Endothelial cell of umbilical vein (primary cell): Measurements from ENCODE around the gene HIC1. TPM values are rescaled to one million over a fixed set of nuclear protein-coding genes. Genes with fewer than 3 reads are reported as not detected.

Source experiments
- BruUV-seq: library from RNA; stranded (reverse); fragments of 400-500 nt; replicated peaks from 2 replicates; lab custom pipeline; 2021; lab: Mats Ljungman, UMichigan
- CTCF ChIA-PET: fragments of 300-600, 350-600 bp; sonication (Branson Sonifier 250); formaldehyde crosslinking; loops from one replicate; lab custom pipeline; 2021; ENCODE audit warnings: antibody characterized with exemption, inconsistent platforms; lab: Charles Lee
- POLR2A ChIA-PET: fragments of 300-600, 350-600 bp; sonication (Branson Sonifier 250); formaldehyde crosslinking; loops from one replicate; lab custom pipeline; 2021; ENCODE audit warnings: antibody characterized with exemption, inconsistent platforms; lab: Charles Lee
- DNase-seq: peaks from one replicate; pipeline ENCODE4 v3.0.0-alpha.2; 2011; ENCODE audit warnings: low read depth, low spot score
- FAIRE-seq: peaks from 2 replicates; lab custom pipeline; 2011; peaks lifted over from hg19 to GRCh38; lab: Jason Lieb, UNC
- H2AFZ ChIP-seq: 2 replicates; pipeline ENCODE4 v1.6.0; 2012; ENCODE audit warnings: low read depth, low read length, control low read depth, inconsistent platforms
- H3K27ac ChIP-seq: 2 replicates; pipeline ENCODE4 v1.5.1; 2011; ENCODE audit warnings: low read depth, mild to moderate bottlenecking, control low read depth, low read length, moderate library complexity; ENCODE audit not compliant: insufficient read depth
- H3K27me3 ChIP-seq, 2 experiments: 2 replicates each; pipeline versions ENCODE4 v1.6.0 to v1.6.1; 2011; ENCODE audit warnings: low read length in 2 of 2, mixed read lengths in 1 of 2; ENCODE audit not compliant: control insufficient read depth in 2 of 2, insufficient read depth in 2 of 2
- H3K36me3 ChIP-seq, 2 experiments: 2 replicates in 1 of 2; 3 replicates in 1 of 2; pipeline ENCODE4 v1.5.1; 2011; ENCODE audit warnings: low read length in 2 of 2, mild to moderate bottlenecking in 1 of 2, moderate library complexity in 1 of 2; ENCODE audit not compliant: control insufficient read depth in 2 of 2, insufficient read depth in 2 of 2; ENCODE audit errors: extremely low read depth in 1 of 2
- H3K4me1 ChIP-seq: 3 replicates; pipeline ENCODE4 v1.5.1; 2011; ENCODE audit warnings: mild to moderate bottlenecking, low read length; ENCODE audit not compliant: control insufficient read depth, insufficient read depth; ENCODE audit errors: extremely low read depth
- H3K4me2 ChIP-seq: 2 replicates; pipeline ENCODE4 v1.6.1; 2011; ENCODE audit warnings: low read length, control low read depth, mixed read lengths; ENCODE audit not compliant: insufficient read depth
- H3K4me3 ChIP-seq, 3 experiments: fragments of 200-600 bp in 1 of 3; sonication (generic), shearing (Covaris generic) in 1 of 3; replicated peaks in 1 of 3; 2 replicates each; pipeline ENCODE4 v1.5.1; 2011 to 2016; ENCODE audit warnings: control low read depth in 3 of 3, low read length in 3 of 3, mild to moderate bottlenecking in 2 of 3, inconsistent platforms in 1 of 3, low read depth in 1 of 3, moderate library complexity in 1 of 3; ENCODE audit not compliant: insufficient read depth in 1 of 3
- H3K79me2 ChIP-seq: 2 replicates; pipeline ENCODE4 v1.6.0; 2012; ENCODE audit warnings: low read length, inconsistent platforms; ENCODE audit not compliant: control insufficient read depth, insufficient read depth
- H3K9ac ChIP-seq: replicated peaks from 2 replicates; pipeline ENCODE3; 2011; ENCODE audit warnings: low read length, control low read depth; ENCODE audit not compliant: insufficient read depth; ENCODE audit errors: extremely low read depth
- H3K9me1 ChIP-seq: replicated peaks from 3 replicates; pipeline ENCODE4 v1.6.0; 2011; ENCODE audit warnings: mild to moderate bottlenecking, low read length; ENCODE audit not compliant: control insufficient read depth, insufficient read depth; ENCODE audit errors: extremely low read depth
- H3K9me3 ChIP-seq: replicated peaks from 2 replicates; pipeline ENCODE4 v1.5.1; 2012; ENCODE audit warnings: low read length, inconsistent platforms; ENCODE audit not compliant: control insufficient read depth, insufficient read depth
- H4K20me1 ChIP-seq: replicated peaks from 2 replicates; pipeline ENCODE3; 2011; ENCODE audit warnings: mild to moderate bottlenecking, low read length; ENCODE audit not compliant: control insufficient read depth, insufficient read depth; ENCODE audit errors: extremely low read depth
- CTCF ChIP-seq, 2 donors: IDR thresholded peaks; 1 replicate in 1 of 2; 2 replicates in 1 of 2; pipeline ENCODE4 v1.5.1; 2011; ENCODE audit warnings: low read length in 2 of 2, mild to moderate bottlenecking in 2 of 2, moderate library complexity in 2 of 2, control low read depth in 1 of 2, inconsistent platforms in 1 of 2, low read depth in 1 of 2; ENCODE audit not compliant: insufficient read depth in 1 of 2; ENCODE audit errors: extremely low read depth in 1 of 2
- EZH2 ChIP-seq: IDR thresholded peaks from 2 replicates; pipeline ENCODE4 v1.6.1; 2012; ENCODE audit warnings: borderline replicate concordance, low read depth, mild to moderate bottlenecking, moderate library complexity, low read length, inconsistent platforms; ENCODE audit not compliant: severe bottlenecking
- FOS ChIP-seq: IDR thresholded peaks from 2 replicates; pipeline ENCODE4 v1.6.1; 2011; ENCODE audit warnings: mild to moderate bottlenecking, low read length, moderate library complexity, borderline replicate concordance; ENCODE audit not compliant: insufficient read depth
- GATA2 ChIP-seq: IDR thresholded peaks from 2 replicates; pipeline ENCODE4 v1.7.0; 2011; ENCODE audit warnings: low read depth, mild to moderate bottlenecking, moderate library complexity, mixed read lengths, low read length; ENCODE audit not compliant: insufficient read length, insufficient read depth
- JUN ChIP-seq: IDR thresholded peaks from 2 replicates; pipeline ENCODE4 v1.6.1; 2011; ENCODE audit warnings: borderline replicate concordance, low read depth; ENCODE audit not compliant: insufficient read length, insufficient read depth
- MAX ChIP-seq: IDR thresholded peaks from 2 replicates; pipeline ENCODE4 v1.6.1; 2011; ENCODE audit not compliant: insufficient read depth, insufficient read length
- MYC ChIP-seq: IDR thresholded peaks from one replicate; pipeline ENCODE4 v1.6.1; 2011; ENCODE audit warnings: mild to moderate bottlenecking, low read depth, low read length
- POLR2A ChIP-seq: IDR thresholded peaks from 2 replicates; pipeline ENCODE4 v1.6.1; 2012; ENCODE audit warnings: low read depth, mild to moderate bottlenecking, control low read depth, low read length
- POLR2AphosphoS5 ChIP-seq: IDR thresholded peaks from 2 replicates; pipeline ENCODE4 v1.6.1; 2012; ENCODE audit warnings: low read depth, mild to moderate bottlenecking, control low read depth, low read length, moderate library complexity; ENCODE audit not compliant: insufficient read depth
- dilution Hi-C: fragments of 300-500 bp; cut with MboI; formaldehyde crosslinking; loops from one replicate; pipeline ENCODE4 v1.15.0; 2019; ENCODE audit warnings: low sequenced_read_pairs; ENCODE audit not compliant: extremely low pct_ligation_motif_present
- intact Hi-C: fragments of 100-400 bp; cut with micrococcal nuclease; formaldehyde crosslinking; loops from one replicate; pipeline ENCODE4 v1.10.0; 2022
- polyA plus RNA-seq, 4 experiments: library from polyadenylated mRNA; depleted of rRNA in 3 of 4; stranded (reverse) in 3 of 4; unstranded in 1 of 4; fragments of >200 nt; gene quantifications; 2 replicates each; pipeline versions ENCODE4 v1.2.1 to v1.2.3, GENCODE V29; 2011 to 2012; ENCODE audit warnings: missing spikeins in 1 of 4
- total RNA-seq: library from RNA; stranded (reverse); gene quantifications from 2 replicates; pipeline ENCODE4 v1.2.3, GENCODE V29; 2021

HIC1 gene
- total and polyA plus RNA-seq, 2 donors (not counting 3 experiments of a cell fraction or from before 2014, with no cell fraction given), result 18.2 to 35.5 TPM

DNA sequence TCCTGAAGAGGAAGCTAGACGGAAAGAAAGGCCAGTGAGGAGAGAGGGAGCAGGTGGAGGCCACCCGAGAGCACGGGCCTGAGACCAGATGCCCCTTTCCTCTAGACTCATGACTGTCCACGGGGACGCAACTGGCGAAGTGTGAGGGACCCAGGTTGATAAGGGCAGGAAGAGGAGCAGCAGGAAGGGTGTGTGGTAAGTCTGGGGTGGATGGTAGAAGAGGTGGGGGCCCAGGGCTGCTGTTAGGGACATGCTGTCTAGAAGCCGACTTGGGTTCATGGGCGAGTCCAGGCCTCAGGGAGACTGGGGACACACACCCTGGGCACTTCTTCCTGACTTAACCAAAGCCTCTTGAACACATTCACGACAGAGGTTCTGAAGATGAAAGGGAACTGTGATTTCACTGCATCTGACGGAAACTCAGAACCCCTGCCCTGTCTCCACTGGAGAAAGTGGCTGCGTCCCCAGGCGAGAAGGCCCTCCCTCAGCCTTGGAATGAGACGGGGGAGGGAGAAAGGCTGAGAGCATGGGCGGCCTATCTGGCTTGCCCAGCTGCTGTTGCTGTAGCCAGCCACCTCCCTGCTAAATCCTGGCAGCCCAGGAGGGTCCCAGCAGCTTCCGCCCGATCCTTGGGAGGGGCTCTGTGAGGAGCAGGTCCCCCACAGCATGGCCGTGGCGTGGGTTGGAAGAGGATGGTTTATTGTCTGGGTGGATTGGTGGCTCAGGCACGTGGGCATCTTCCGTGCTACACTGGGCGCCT, 6.0 kb downstream of the HIC1 start:
- intact Hi-C loops, result no loop called here
- H2AFZ ChIP-seq, result no peak overlapping the region
- ChIA-PET CTCF (interaction anchor here (1.5 to 17.2 kb wide), 2 partner anchors 30 to 184 kb away, joined by 3 to 455 read pairs; no protein-coding TSS in a partner anchor), POLR2A (no interaction called here)
- H4K20me1 ChIP-seq, result no peaks in the 10 kb centered on the region
- no peak overlapping the region for H3K27ac ChIP-seq
- peaks cover 3 to 13% of the 10 kb centered on the region in 2 experiments for H3K36me3 ChIP-seq
- dilution Hi-C loops, result no loop called here
- no TSS peak for BruUV-seq
- peaks cover 23% of the 10 kb centered on the region for H3K4me1 ChIP-seq
- H3K9ac ChIP-seq, result no peak overlapping the region
- H3K4me3 ChIP-seq, result no peak overlapping the region
- no peaks in the 10 kb centered on the region for H3K9me1 ChIP-seq
- DNase-seq (no peak), FAIRE-seq (no peak)
- no peaks in the 10 kb centered on the region for H3K27me3 ChIP-seq
- no peaks in the 10 kb centered on the region for H3K9me3 ChIP-seq
- no peak for TF ChIP-seq EZH2
- TF ChIP-seq POLR2AphosphoS5, result peak; percentile 11
- no peak for TF ChIP-seq JUN
- TF ChIP-seq MAX, result no peak
- peak; percentile 10 for TF ChIP-seq POLR2A
- no peak for TF ChIP-seq CTCF (IDR thresholded peaks at IDR 0.05; ENCODE audit: extremely low read depth in 1 of 2, insufficient read depth in 1 of 2, low read depth in 1 of 2, low read length in 2 of 2)
- no peak for TF ChIP-seq MYC
- TF ChIP-seq FOS, result no peak
- no peak for TF ChIP-seq GATA2
- peaks cover 27% of the 10 kb centered on the region for H3K79me2 ChIP-seq
- no peak overlapping the region for H3K4me2 ChIP-seq
